ENCODE measurements around the gene NEDD8. TPM values are rescaled to one million over a fixed set of nuclear protein-coding genes. Genes with fewer than 3 reads are reported as not detected.

Gene NEDD8
- total RNA-seq, 6 experiments from 2014 or later: 60.0 to 72.9 (median 68.7) TPM

DNA sequence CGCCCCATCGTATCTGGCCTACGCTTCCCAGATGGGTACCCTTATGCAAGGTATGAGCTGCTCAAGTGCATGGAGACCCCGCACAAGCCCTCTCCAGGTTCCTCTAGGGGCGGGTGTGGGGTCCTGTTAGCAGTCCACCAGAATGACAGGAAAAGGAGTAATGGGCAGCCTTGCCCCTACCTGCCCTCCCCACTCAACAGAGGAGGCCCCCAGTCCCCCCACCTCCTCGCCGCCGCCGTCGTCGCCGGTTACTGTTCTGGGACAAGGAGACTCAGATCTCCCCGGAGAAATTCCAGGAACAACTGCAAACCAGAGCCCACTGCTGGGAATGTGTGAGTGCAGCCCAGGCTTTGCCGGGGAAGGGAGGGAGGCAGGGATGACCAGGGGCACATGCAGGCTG lies 54.3 kb downstream of the NEDD8 start:
- DNase-seq (no peak), ATAC-seq (no peak)
- no peak for TF ChIP-seq CTCF (IDR thresholded peaks at IDR 0.05)
- no peak for TF ChIP-seq POLR2A (IDR thresholded peaks at IDR 0.05)
- Histone ChIP-seq H3K9me3 (no peaks in the 10 kb centered on the region), H3K27ac (no peak overlapping the region), H3K36me3 (peaks cover 0 to 18% (median 9%) of the 10 kb centered on the region in 4 donors), H3K4me1 (peaks cover 0 to 23% (median 11%) of the 10 kb centered on the region in 4 donors), H3K4me3 (no peak overlapping the region), H3K27me3 (no peaks in the 10 kb centered on the region)
- intact Hi-C loops (cut with DNase I): no loop called here
- WGBS (ENCODE audit: insufficient coverage, low coverage, low lambda C conversion rate, missing lambda C conversion rate): 90% methylated on average over 6 of the region's 14 CpGs

DNA sequence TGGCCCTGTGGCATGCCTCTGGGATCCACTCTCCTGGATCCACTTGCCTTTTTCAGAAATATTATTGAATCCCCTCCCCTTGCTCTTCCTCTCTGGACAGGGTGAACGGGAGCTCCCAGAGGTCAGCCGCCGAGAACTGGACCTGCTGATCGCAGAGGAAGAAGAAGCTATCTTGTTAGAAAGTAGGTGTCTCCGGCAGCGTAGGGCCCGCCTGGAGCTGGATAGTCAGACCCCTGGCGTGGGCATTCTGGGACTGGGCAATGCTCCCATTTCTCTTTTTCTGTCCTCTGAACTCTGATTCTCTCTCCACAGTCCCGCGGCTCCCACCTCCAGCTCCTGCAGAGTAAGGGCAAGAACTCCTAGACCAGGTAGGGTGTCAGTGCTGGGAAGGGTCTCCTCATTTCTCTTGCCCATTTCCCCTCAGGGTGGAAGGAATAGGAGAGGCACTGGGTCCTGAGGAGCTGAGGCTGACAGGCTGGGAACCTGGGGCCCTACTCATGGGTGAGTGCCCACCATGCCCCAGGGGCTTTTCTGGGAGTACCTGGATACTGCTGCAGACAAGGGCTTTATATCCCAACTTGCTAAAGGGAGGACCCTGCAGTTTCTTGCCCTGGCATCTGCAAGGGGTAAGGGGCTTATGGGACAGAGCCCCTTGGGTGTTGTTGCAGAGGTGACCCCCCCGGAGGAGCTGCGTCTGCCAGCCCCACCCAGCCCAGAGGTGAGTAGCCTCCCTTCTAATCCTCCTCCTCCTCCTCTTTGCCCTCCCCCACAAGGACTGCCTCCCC lies 54.9 kb downstream of the NEDD8 start:
- WGBS (ENCODE audit: insufficient coverage, low coverage, low lambda C conversion rate, missing lambda C conversion rate): no CpG with 5 or more reads among the region's 12 CpGs
- H3K9me3 ChIP-seq: no peaks in the 10 kb centered on the region
- no peak overlapping the region for H3K27ac ChIP-seq
- H3K36me3 ChIP-seq: peaks cover 0 to 15% (median 8%) of the 10 kb centered on the region in 4 donors
- ATAC-seq: no peak
- H3K4me3 ChIP-seq: no peak overlapping the region
- TF ChIP-seq CTCF (IDR thresholded peaks at IDR 0.05) (no peak), POLR2A (IDR thresholded peaks at IDR 0.05) (no peak)
- intact Hi-C loops (cut with DNase I): no loop called here
- H3K4me1 ChIP-seq: peaks cover 0 to 23% (median 11%) of the 10 kb centered on the region in 4 donors
- no peak for DNase-seq
- no peaks in the 10 kb centered on the region for H3K27me3 ChIP-seq

GRCh38 chr14:24176599-24176998 lies 55.6 kb downstream of the NEDD8 start:
- H3K36me3 ChIP-seq: peaks cover 0 to 11% (median 8%) of the 10 kb centered on the region in 4 donors

DNA sequence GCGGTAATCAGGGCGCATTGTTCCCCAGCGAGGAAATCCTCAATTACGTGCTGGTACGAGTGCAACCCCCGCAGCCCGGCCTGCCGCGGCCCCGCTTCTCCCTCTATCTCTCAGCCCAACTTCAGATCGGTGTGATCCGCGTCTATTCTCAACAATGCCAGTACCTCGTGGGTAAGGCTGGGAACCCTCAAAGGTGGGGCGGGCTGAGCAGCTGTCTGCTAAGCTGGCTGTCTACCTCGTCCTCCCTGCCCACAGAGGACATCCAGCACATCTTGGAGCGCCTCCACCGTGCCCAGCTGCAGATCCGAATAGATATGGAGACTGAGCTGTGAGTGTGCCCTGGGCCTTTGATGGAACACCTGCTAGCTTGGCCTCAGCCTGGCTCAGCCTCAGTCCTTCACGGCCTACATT lies 59.3 kb downstream of the NEDD8 start:
- H3K4me1 ChIP-seq: no peaks in the 10 kb centered on the region
- 87% methylated on average over 20 of the region's 20 CpGs for WGBS (ENCODE audit: insufficient coverage, low coverage, low lambda C conversion rate, missing lambda C conversion rate)
- ATAC-seq (no peak), DNase-seq (peak in 1 of 3 donors; percentile 49)
- peaks cover 0 to 5% (median 0%) of the 10 kb centered on the region in 4 donors for H3K36me3 ChIP-seq
- intact Hi-C loops (cut with DNase I): no loop called here
- no peaks in the 10 kb centered on the region for H3K9me3 ChIP-seq
- H3K27ac ChIP-seq: no peak overlapping the region
- H3K4me3 ChIP-seq: no peak overlapping the region
- TF ChIP-seq CTCF (IDR thresholded peaks at IDR 0.05) (no peak), POLR2A (IDR thresholded peaks at IDR 0.05) (no peak)
- H3K27me3 ChIP-seq: no peaks in the 10 kb centered on the region

More at GRCh38 chr14:24176599-24176998, 55.6 kb downstream of the NEDD8 start:
- Histone ChIP-seq H3K27me3 (no peaks in the 10 kb centered on the region), H3K9me3 (no peaks in the 10 kb centered on the region), H3K4me1 (peaks cover 0 to 23% (median 11%) of the 10 kb centered on the region in 4 donors), H3K27ac (no peak overlapping the region), H3K4me3 (no peak overlapping the region)
- WGBS (ENCODE audit: insufficient coverage, low coverage, low lambda C conversion rate, missing lambda C conversion rate): no CpG with 5 or more reads among the region's 5 CpGs
- intact Hi-C loops (cut with DNase I): no loop called here
- ATAC-seq: no peak
- DNase-seq: no peak
- TF ChIP-seq POLR2A (IDR thresholded peaks at IDR 0.05): no peak
- TF ChIP-seq CTCF (IDR thresholded peaks at IDR 0.05): no peak

All from right lobe of liver (tissue), 6 donors.